HuH-7 (cell line): ENCODE data around the gene DCDC2.
"Not testable (repeated sequence)": the region's sequence is repeated elsewhere in the genome, so short reads cannot be mapped to it uniquely, and the experiment has no call there.

Source experiments
- DNase-seq: peaks from one replicate; pipeline ENCODE4 v3.0.0; 2011; ENCODE audit warnings: low spot score

Gene DCDC2

GRCh38 chr6:24378473-24379097 is 20.7 kb upstream of the DCDC2 start:
- DNase-seq: no peak

DNA sequence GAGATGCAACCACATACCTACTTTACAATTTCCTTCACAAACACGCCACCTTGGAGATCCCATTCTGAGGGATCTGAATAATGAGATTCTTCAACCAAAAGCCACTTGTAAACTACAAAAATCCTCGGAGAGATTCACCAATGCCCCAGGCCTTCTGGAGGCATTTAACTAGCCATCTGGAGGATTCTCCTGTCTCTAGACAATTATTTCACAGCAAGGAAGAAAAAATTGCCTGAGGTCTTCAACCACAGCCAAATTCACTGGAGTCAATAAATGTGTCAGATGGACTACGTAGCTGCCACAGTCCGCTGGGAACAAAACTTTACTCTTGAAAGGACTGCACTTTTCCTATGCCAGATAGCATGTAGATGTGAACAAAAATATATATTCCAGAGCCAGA is 19.0 kb upstream of the DCDC2 start:
- DNase-seq: no peak

DNA sequence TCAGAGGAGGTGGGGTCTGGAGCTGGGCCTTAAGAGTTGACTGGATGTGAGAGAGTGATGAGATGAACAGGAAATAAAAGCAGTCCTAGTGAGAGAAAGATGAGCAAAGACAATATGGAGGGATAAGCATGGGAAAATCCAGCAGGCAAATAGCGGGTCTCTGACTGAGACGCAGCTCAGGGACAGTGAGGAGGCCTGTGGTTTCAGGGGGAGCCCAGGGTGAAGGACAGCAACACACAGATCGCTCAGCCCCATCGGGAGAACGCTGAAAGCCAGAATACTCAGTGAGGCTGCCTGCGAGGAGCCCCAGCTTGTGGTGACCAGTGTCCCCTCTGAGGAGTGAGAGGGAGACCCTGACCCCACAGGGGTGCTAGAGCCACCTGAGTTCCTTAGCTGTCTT is 16.8 kb upstream of the DCDC2 start:
- DNase-seq: no peak

DNA sequence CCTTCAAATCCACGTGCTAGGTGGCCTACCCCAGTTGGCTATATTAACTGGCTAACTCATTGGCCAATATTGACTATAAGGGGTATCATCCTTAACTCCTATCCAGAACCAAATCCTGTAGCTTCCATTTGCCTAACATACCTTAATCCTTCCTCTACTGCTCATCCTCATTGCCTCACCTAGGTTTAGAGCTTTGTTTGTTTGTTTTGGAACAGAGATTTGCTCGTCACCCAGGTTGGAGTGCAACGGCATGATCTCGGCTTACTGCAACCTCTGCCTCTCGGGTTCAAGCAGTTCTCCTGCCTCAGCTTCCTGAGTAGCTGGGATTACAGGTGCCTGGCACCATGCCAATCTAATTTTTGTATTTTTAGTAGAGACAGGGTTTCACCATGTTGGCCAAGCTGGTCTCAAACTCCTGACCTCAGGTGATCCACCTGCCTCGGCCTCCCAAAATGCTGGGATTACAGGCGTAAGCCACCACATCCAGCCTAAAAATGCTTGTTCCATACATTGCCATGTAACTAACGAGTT is 7.3 kb upstream of the DCDC2 start:
- DNase-seq: not testable (repeated sequence)

- DNase-seq: not testable (repeated sequence)
These were observed 4.5 kb upstream of the DCDC2 start for GRCh38 chr6:24362363-24362762.

- no peak for DNase-seq
These were observed 2.0 kb upstream of the DCDC2 start for GRCh38 chr6:24359640-24360454.

DNA sequence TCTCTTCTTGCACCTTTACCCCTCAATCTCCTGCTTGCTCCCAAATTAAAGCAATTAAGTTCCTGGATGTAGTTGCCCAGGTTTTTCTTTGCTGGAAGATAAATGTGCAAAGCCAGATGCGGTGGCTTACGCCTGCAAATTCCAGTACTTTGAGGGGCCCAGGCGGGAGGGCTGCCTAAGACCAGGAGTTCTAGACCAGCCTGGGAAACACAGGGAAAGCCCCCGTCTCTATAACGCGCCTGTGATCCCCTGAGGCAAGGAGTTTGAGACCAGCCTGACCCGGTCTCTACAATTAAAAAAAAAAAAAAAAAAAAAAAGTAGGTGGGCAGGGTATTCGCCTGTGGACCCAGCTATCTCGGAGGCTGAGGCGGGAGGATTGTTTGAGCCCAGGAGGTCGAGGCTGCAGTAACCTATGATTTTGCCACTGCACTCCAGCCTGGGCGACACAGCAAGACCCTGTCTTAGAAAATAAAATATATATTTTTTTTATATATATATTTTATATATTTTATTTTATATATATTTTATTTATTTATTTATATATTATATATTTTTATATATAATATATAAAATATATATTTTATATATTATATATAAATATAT is 461 bp upstream of the DCDC2 start:
- no peak for DNase-seq

DNA sequence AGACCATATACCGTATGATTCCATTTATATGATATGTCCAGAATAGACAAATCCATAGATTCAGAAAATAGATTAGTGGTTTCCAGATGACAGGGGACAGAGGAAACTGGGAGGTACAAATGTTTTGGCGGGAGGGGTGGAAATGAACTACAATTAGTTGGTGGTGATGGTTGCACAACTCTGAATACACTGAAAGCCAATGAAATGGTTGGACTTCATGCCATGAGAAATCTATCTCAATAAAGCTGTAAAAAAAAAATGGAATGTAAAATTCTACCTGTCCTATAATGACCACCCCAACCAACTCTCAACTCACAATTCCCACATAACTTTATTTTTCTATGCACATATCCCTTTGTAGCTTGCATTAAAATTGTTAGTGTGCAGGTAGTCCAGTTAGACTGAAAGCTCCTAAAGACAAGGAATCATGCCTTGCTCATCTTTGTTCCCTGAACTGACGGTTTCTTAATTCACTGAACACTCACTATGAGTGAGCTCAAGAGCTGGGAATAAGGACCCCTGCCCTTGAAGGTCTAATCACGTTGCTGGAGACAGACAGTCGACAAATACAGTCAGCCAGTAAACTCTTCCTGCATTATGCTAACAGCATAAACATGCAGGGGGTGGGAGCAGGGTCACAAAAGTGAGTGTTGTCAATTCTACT is 1.4 kb downstream of the DCDC2 start:
- no peak for DNase-seq

DNA sequence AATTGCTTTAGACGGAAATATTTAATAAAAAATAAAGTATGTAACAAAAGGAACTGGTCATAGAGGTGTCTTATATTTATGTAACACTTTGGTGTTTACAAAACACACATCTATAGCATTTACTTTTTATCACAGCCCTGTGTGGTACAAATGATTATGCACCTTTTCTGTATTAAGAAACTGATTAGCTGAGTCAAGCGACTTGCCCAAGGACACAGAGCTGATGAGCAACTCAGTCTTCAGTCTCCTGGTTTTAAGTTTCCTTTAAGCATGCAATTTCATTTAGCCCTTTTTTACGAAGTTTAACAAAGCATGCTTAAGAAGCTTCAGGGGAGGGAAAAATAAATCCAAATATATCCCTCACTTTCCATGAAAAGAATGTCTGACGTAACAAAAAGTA is 2.5 kb downstream of the DCDC2 start:
- DNase-seq: no peak

DNA sequence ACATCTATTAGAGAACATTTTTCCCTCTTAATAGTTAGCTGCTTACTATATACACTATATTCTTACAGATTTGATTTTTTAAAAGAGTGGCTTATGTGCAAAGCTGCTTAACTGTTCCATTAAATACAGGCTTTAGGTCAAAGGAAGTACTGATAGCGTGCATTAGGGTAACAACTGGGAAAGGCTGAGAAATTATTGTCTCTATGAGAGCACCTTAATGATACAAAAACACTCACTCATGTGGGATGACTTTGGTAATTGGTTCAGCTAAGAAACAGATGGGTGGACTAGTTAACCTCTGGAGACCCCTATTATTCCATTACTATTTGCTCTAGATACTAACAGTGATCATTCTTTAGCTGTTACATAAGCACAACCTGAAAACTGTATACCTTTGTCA is 4.0 kb downstream of the DCDC2 start:
- DNase-seq: no peak

DNA sequence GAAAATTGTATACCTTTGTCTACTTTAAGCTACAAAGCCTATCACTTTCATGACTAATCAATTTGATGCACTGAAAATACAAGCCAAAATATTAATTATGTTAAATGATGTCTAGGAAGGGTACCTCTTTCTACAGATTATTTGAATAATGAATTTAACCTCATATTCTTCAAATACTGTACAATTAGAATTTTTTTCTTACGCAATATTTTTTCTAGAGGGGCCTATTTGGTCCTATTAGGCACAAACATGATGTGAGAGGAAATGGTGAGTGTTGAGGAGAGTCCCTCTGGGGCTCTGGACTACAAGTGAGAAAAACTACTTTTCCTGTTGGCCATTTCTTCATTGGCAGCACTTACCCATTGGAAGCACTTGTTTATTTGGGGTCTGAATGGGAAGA is 5.4 kb downstream of the DCDC2 start:
- no peak for DNase-seq

- no peak for DNase-seq
These were observed 12.9 kb downstream of the DCDC2 start for GRCh38 chr6:24344976-24345375.

GRCh38 chr6:24340998-24341938 is 16.6 kb downstream of the DCDC2 start:
- DNase-seq: peak; percentile 34

GRCh38 chr6:24339932-24340331 is 17.9 kb downstream of the DCDC2 start:
- no peak for DNase-seq

DNA sequence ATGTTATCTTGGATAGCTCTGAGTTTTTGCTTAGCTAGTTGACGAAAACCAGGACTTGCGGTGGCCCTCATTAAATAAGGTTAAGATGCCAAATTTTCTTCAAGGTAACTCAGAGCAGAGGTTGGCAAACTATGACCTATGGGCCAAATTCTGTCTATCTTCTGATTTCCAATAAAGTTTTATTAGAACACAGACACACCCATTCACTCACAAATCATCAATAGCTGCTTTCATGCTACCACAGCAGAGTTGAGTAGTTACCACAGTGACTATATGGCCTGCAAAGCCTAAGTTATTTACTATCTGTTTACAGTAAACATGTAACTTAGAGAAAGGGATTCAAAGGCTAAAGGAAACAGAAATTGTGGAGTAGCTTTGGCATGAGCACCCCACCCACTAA is 23.6 kb downstream of the DCDC2 start:
- no peak for DNase-seq

- DNase-seq: no peak
These were observed 25.5 kb downstream of the DCDC2 start for GRCh38 chr6:24332317-24332716.

DNA sequence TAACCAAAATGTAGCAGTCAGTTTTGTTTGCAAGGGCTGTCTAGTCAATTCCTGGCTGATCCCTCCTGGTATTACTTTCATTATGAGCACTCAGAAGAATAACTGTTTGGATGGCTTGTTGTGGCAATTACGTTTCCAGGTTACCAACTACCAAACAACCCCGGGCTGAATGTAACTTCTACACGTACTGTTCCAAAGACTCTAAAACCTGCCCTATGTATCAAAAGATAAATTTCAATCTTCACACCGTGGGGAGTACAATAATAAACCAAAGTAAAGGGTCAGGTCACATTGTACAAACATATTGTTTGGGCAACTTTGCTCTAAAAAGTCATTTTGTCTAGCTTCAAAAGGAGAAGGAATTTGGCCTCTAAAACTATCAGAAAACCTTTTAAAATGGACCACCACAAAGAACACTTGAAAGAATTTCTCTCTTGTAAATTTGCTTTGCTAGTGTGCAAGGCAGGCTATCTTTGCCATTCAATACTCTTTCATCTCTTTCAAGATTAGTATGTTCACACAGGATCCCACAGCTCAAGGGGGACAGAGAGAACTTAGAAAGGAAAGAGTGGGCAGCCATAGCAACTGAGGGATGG is 27.6 kb downstream of the DCDC2 start:
- no peak for DNase-seq

- DNase-seq: no peak
These were observed 28.4 kb downstream of the DCDC2 start for GRCh38 chr6:24329451-24329850.

DNA sequence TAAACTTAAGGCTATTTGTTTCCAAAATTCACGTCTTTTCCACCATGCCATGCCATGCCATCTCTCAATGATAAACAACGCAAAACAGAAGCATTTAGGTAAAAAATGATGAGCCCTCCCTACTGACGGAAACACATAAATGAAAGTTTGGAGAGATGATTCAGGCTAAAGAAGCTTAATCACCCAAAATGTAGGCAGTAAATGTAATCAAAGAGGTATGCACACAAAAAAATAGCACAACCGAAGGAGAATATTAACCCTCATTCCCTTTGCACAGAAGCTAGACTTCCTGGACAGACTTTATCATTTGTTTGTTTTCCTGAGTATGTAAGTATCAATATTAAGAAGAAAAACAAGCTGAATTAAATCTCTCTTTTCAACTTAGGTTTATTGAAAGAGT is 28.8 kb downstream of the DCDC2 start:
- no peak for DNase-seq

DNA sequence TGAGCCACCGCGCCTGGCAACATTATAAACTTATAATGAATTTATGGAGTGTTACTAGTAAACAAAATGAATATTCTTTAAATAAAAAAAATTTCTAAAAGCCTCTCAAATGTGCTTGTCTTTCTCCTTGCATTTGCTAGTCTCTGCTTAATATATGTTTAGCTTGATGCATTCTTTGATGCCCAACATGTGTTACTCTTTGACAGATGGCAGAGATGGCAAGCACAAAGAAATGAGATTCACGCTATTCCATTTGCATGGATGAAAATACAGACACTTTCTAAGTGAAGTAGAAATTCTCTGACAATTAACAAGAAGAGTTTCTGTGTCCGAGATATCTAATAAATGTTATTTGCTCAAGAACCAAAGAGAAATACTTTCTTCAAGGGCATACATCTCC is 30.1 kb downstream of the DCDC2 start:
- DNase-seq: no peak

- DNase-seq: no peak
These were observed 31.9 kb downstream of the DCDC2 start for GRCh38 chr6:24325978-24326377.
